Naive thymus-derived CD4-positive, alpha-beta T cell (primary cell): Measurements from ENCODE around the gene ARNT2. TPM values are rescaled to one million over a fixed set of nuclear protein-coding genes. Genes with fewer than 3 reads are reported as not detected.

ENCODE experiments used
- ATAC-seq: fragments of 150-1000 bp; cut with Tn5 transposase; 2 replicates; pipeline ENCODE4 v1.10.0; 2021; ENCODE audit warnings: mild to moderate bottlenecking, moderate library complexity
- CTCF ChIA-PET: fragments of 350-600 bp; sonication (Branson Sonifier 250); formaldehyde crosslinking; loops from one replicate; lab custom pipeline; 2021; ENCODE audit warnings: antibody characterized with exemption; lab: Charles Lee
- POLR2A ChIA-PET: fragments of 350-600 bp; sonication (Branson Sonifier 250); formaldehyde crosslinking; loops from one replicate; lab custom pipeline; 2021; ENCODE audit warnings: antibody characterized with exemption, inconsistent platforms; lab: Charles Lee
- DNase-seq, 9 donors: peaks; one replicate each; pipeline versions ENCODE4 v3.0.0 to v3.0.0-alpha.2; 2020 to 2022; ENCODE audit warnings: mixed read lengths in 1 of 9
- H3K27ac ChIP-seq: one replicate; pipeline ENCODE4 v1.7.0; 2013; ENCODE audit warnings: mild to moderate bottlenecking, low read depth, low read length, moderate library complexity
- H3K27me3 ChIP-seq, 2 donors: one replicate each; pipeline ENCODE4 v1.7.0; 2013; ENCODE audit warnings: low read length in 2 of 2, mild to moderate bottlenecking in 2 of 2, moderate library complexity in 2 of 2; ENCODE audit not compliant: control insufficient read depth in 2 of 2, insufficient read depth in 2 of 2
- H3K36me3 ChIP-seq, 3 experiments: 1 replicate in 2 of 3; 2 replicates in 1 of 3; pipeline ENCODE4 v1.7.0; 2013; ENCODE audit warnings: low read length in 3 of 3, mild to moderate bottlenecking in 3 of 3, moderate library complexity in 1 of 3; ENCODE audit not compliant: insufficient read depth in 3 of 3, control insufficient read depth in 2 of 3
- H3K4me1 ChIP-seq, 2 donors: one replicate each; pipeline ENCODE4 v1.7.0; 2013; ENCODE audit warnings: low read length in 2 of 2, mild to moderate bottlenecking in 2 of 2, moderate library complexity in 1 of 2; ENCODE audit not compliant: control insufficient read depth in 2 of 2, insufficient read depth in 2 of 2
- H3K4me3 ChIP-seq: 2 replicates; pipeline ENCODE4 v1.7.0; 2013; ENCODE audit warnings: mild to moderate bottlenecking, low read length
- H3K9me3 ChIP-seq, 3 experiments: 1 replicate in 2 of 3; 2 replicates in 1 of 3; pipeline ENCODE4 v1.7.0; 2013; ENCODE audit warnings: low read length in 3 of 3; ENCODE audit not compliant: control insufficient read depth in 2 of 3
- H3K27ac Mint-ChIP-seq, 9 donors: one replicate each; pipeline ENCODE4 v1.8.0; 2020 to 2022; ENCODE audit warnings: mixed read lengths in 9 of 9, mild to moderate bottlenecking in 8 of 9, moderate library complexity in 5 of 9, inconsistent platforms in 2 of 9
- H3K27me3 Mint-ChIP-seq, 5 donors: one replicate each; pipeline ENCODE4 v1.8.0; 2021 to 2022; ENCODE audit warnings: mixed read lengths in 5 of 5, mild to moderate bottlenecking in 1 of 5
- H3K36me3 Mint-ChIP-seq, 5 donors: one replicate each; pipeline ENCODE4 v1.8.0; 2020 to 2022; ENCODE audit warnings: mixed read lengths in 5 of 5, mild to moderate bottlenecking in 3 of 5, inconsistent platforms in 1 of 5
- H3K4me1 Mint-ChIP-seq, 7 donors: one replicate each; pipeline ENCODE4 v1.8.0; 2020 to 2022; ENCODE audit warnings: mixed read lengths in 7 of 7, mild to moderate bottlenecking in 3 of 7, inconsistent platforms in 1 of 7
- H3K4me3 Mint-ChIP-seq, 10 donors: one replicate each; pipeline ENCODE4 v1.8.0; 2020 to 2022; ENCODE audit warnings: mild to moderate bottlenecking in 10 of 10, mixed read lengths in 10 of 10, moderate library complexity in 6 of 10, inconsistent platforms in 2 of 10
- H3K9me3 Mint-ChIP-seq, 11 donors: one replicate each; pipeline ENCODE4 v1.8.0; 2020 to 2022; ENCODE audit warnings: mixed read lengths in 11 of 11, mild to moderate bottlenecking in 4 of 11, inconsistent platforms in 1 of 11, moderate library complexity in 1 of 11
- intact Hi-C, 2 donors: fragments of 100-400 bp; cut with micrococcal nuclease; formaldehyde crosslinking; loops; one replicate each; pipeline ENCODE4 v1.15.1; 2023
- polyA plus RNA-seq, 2 donors: library from polyadenylated mRNA; unstranded; fragments of 300-500 nt; fragmentation: Illumina TruSeq; gene quantifications; one replicate each; pipeline ENCODE4 v1.2.3, GENCODE V29; 2021
- total RNA-seq, 6 experiments: library from RNA in 5 of 6; stranded (reverse) in 5 of 6; gene quantifications; 1 replicate in 5 of 6; 2 replicates in 1 of 6; pipeline ENCODE4 v1.2.3 and lab custom pipeline; 2021 to 2026

Gene ARNT2
- total and polyA plus RNA-seq, 7 experiments from 2014 or later: not detected

GRCh38 chr15:80636675-80637074 is 232.5 kb downstream of the ARNT2 start:
- peaks cover 0 to 3% (median 0%) of the 10 kb centered on the region in 7 donors for H3K4me1 Mint-ChIP-seq

GRCh38 chr15:80637747-80638146 is 233.6 kb downstream of the ARNT2 start:
- no peak for ATAC-seq
- Mint-ChIP-seq H3K9me3 (peaks cover 0 to 3% (median 0%) of the 10 kb centered on the region in 11 donors), H3K4me1 (peaks cover 0 to 3% (median 0%) of the 10 kb centered on the region in 7 donors), H3K27ac (no peak overlapping the region), H3K27me3 (peaks cover 8 to 21% (median 19%) of the 10 kb centered on the region in 5 donors), H3K4me3 (no peak overlapping the region), H3K36me3 (peaks cover 0 to 4% (median 0%) of the 10 kb centered on the region in 5 donors)
- H3K27ac ChIP-seq: no peak overlapping the region
- H3K36me3 ChIP-seq: no peaks in the 10 kb centered on the region
- no peaks in the 10 kb centered on the region for H3K27me3 ChIP-seq
- H3K4me3 ChIP-seq: no peak overlapping the region
- no peaks in the 10 kb centered on the region for H3K9me3 ChIP-seq
- no peaks in the 10 kb centered on the region for H3K4me1 ChIP-seq
- ChIA-PET POLR2A (no interaction called here), CTCF (no interaction called here)
- no peak for DNase-seq
- intact Hi-C loops: no loop called here

More at GRCh38 chr15:80636675-80637074, 232.5 kb downstream of the ARNT2 start:
- CTCF ChIA-PET: no interaction called here
- intact Hi-C loops: no loop called here
- H3K4me1 ChIP-seq: no peaks in the 10 kb centered on the region
- Mint-ChIP-seq H3K36me3 (peaks cover 0 to 4% (median 0%) of the 10 kb centered on the region in 5 donors), H3K27me3 (peaks cover 8 to 19% (median 15%) of the 10 kb centered on the region in 5 donors), H3K4me3 (no peak overlapping the region), H3K9me3 (peaks cover 0 to 3% (median 0%) of the 10 kb centered on the region in 11 donors), H3K27ac (no peak overlapping the region)
- no peaks in the 10 kb centered on the region for H3K36me3 ChIP-seq
- no peak for DNase-seq
- no peaks in the 10 kb centered on the region for H3K27me3 ChIP-seq
- no peak for ATAC-seq
- H3K27ac ChIP-seq: no peak overlapping the region
- H3K9me3 ChIP-seq: no peaks in the 10 kb centered on the region
- no peak overlapping the region for H3K4me3 ChIP-seq
- POLR2A ChIA-PET: no interaction called here

- Histone ChIP-seq H3K27ac (no peak overlapping the region), H3K36me3 (no peaks in the 10 kb centered on the region), H3K4me3 (no peak overlapping the region), H3K27me3 (no peaks in the 10 kb centered on the region), H3K9me3 (no peaks in the 10 kb centered on the region), H3K4me1 (no peaks in the 10 kb centered on the region)
- ATAC-seq (no peak), DNase-seq (no peak)
- intact Hi-C loops: no loop called here
- H3K27ac Mint-ChIP-seq: no peak overlapping the region
- H3K4me1 Mint-ChIP-seq: peaks cover 0 to 3% (median 0%) of the 10 kb centered on the region in 7 donors
- peaks cover 0 to 3% (median 0%) of the 10 kb centered on the region in 11 donors for H3K9me3 Mint-ChIP-seq
- peaks cover 10 to 24% (median 19%) of the 10 kb centered on the region in 5 donors for H3K27me3 Mint-ChIP-seq
- ChIA-PET POLR2A (no interaction called here), CTCF (no interaction called here)
- H3K4me3 Mint-ChIP-seq: no peak overlapping the region
- peaks cover 0 to 4% (median 0%) of the 10 kb centered on the region in 5 donors for H3K36me3 Mint-ChIP-seq
Measured at GRCh38 chr15:80638553-80639167, 234.5 kb downstream of the ARNT2 start.

DNA sequence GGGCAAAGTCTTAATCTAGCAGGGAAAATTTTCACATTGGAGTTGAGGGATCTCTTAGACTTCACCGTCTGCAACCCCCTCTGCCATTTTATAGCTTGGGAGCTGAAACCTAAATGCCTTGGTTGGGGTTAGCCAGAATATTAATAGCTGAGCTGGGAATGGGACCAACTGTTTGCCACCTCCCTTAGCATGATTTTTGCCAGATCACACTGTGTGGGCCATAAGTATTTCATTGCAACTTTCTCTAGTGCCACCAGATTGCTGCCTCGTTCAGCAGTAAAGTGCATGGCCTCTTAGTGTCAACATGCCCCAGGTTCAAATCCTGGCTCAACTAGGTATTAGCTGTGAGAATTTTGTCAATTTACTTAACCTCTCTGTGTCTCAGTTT is 235.0 kb downstream of the ARNT2 start:
- no peaks in the 10 kb centered on the region for H3K9me3 ChIP-seq
- H3K36me3 ChIP-seq: no peaks in the 10 kb centered on the region
- ChIA-PET POLR2A (no interaction called here), CTCF (no interaction called here)
- Mint-ChIP-seq H3K27ac (no peak overlapping the region), H3K4me3 (no peak overlapping the region), H3K27me3 (peaks cover 11 to 28% (median 19%) of the 10 kb centered on the region in 5 donors), H3K4me1 (peaks cover 0 to 3% (median 0%) of the 10 kb centered on the region in 7 donors), H3K9me3 (peaks cover 0 to 3% (median 0%) of the 10 kb centered on the region in 11 donors), H3K36me3 (peaks cover 0 to 4% (median 0%) of the 10 kb centered on the region in 5 donors)
- H3K27ac ChIP-seq: no peak overlapping the region
- H3K4me1 ChIP-seq: no peaks in the 10 kb centered on the region
- H3K27me3 ChIP-seq: no peaks in the 10 kb centered on the region
- intact Hi-C loops: no loop called here
- DNase-seq: no peak
- H3K4me3 ChIP-seq: no peak overlapping the region
- ATAC-seq: no peak

GRCh38 chr15:80640531-80641121 is 236.4 kb downstream of the ARNT2 start:
- Histone ChIP-seq H3K9me3 (no peaks in the 10 kb centered on the region), H3K4me3 (no peak overlapping the region), H3K4me1 (no peaks in the 10 kb centered on the region), H3K36me3 (no peaks in the 10 kb centered on the region), H3K27me3 (no peaks in the 10 kb centered on the region), H3K27ac (no peak overlapping the region)
- peaks cover 0 to 3% (median 0%) of the 10 kb centered on the region in 11 donors for H3K9me3 Mint-ChIP-seq
- H3K4me1 Mint-ChIP-seq: peaks cover 0 to 3% (median 0%) of the 10 kb centered on the region in 7 donors
- H3K27me3 Mint-ChIP-seq: peaks cover 6 to 29% (median 16%) of the 10 kb centered on the region in 5 donors
- DNase-seq (no peak), ATAC-seq (peak; percentile 40)
- ChIA-PET CTCF (no interaction called here), POLR2A (no interaction called here)
- H3K4me3 Mint-ChIP-seq: no peak overlapping the region
- no peak overlapping the region for H3K27ac Mint-ChIP-seq
- intact Hi-C loops: no loop called here
- peaks cover 0 to under 1% (median 0%) of the 10 kb centered on the region in 5 donors for H3K36me3 Mint-ChIP-seq

- peaks cover 0 to 2% (median 2%) of the 10 kb centered on the region in 5 donors for H3K36me3 Mint-ChIP-seq
- ATAC-seq (no peak), DNase-seq (no peak)
- H3K27me3 Mint-ChIP-seq: peaks cover under 1 to 26% (median 14%) of the 10 kb centered on the region in 5 donors
- Histone ChIP-seq H3K4me1 (no peaks in the 10 kb centered on the region), H3K27me3 (no peaks in the 10 kb centered on the region), H3K4me3 (no peak overlapping the region), H3K27ac (no peak overlapping the region), H3K9me3 (no peaks in the 10 kb centered on the region), H3K36me3 (no peaks in the 10 kb centered on the region)
- H3K27ac Mint-ChIP-seq: no peak overlapping the region
- ChIA-PET POLR2A (no interaction called here), CTCF (no interaction called here)
- H3K4me1 Mint-ChIP-seq: peaks cover 0 to 4% (median 0%) of the 10 kb centered on the region in 7 donors
- peaks cover 0 to 6% (median 4%) of the 10 kb centered on the region in 11 donors for H3K9me3 Mint-ChIP-seq
- no peak overlapping the region for H3K4me3 Mint-ChIP-seq
- intact Hi-C loops: no loop called here
Measured at GRCh38 chr15:80641384-80641783, 237.2 kb downstream of the ARNT2 start.
